Measurements from ENCODE around the gene FRY. TPM values are rescaled to one million over a fixed set of nuclear protein-coding genes. Genes with fewer than 3 reads are reported as not detected.

Gene FRY
- total RNA-seq, 2 experiments from 2014 or later, result 3.0 to 7.0 TPM

- peaks cover 32% of the 10 kb centered on the region for H3K4me1 ChIP-seq (ENCODE audit: insufficient read depth, low read length, poor library complexity, severe bottlenecking)
- H3K36me3 ChIP-seq (ENCODE audit: insufficient read depth, low read length), result no peaks in the 10 kb centered on the region
- peak overlapping the region; percentile 45 for H3K4me2 ChIP-seq (ENCODE audit: low read length)
- peak overlapping the region; percentile 95 for H2AFZ ChIP-seq (ENCODE audit: low read length)
- no peaks in the 10 kb centered on the region for H3K79me2 ChIP-seq (ENCODE audit: insufficient read depth, low read depth, low read length)
- POLR2A ChIA-PET, result interaction anchor here (0.6 to 1.9 kb wide), 8 partner anchors 9 to 606 kb away, joined by 3 to 16 read pairs (median 4); partner anchors contain the start of gene FRY
- no peaks in the 10 kb centered on the region for H4K20me1 ChIP-seq (ENCODE audit: insufficient read depth, low read length)
- no peaks in the 10 kb centered on the region for H3K9me3 ChIP-seq (ENCODE audit: low read length)
- peak; percentile 76 for DNase-seq (ENCODE audit: low spot score)
- H3K27ac ChIP-seq (ENCODE audit: low read depth, low read length, poor library complexity, severe bottlenecking), result peak overlapping the region; percentile 61
- CTCF ChIA-PET (ENCODE audit: unreplicated experiment), result interaction anchor here (0.7 kb wide), 1 partner anchor 12 kb away, joined by 3 read pairs; no protein-coding TSS in a partner anchor
- no peak for TF ChIP-seq CTCF (conservative IDR thresholded peaks at IDR 0.05; ENCODE audit: low read length)
- no peak for TF ChIP-seq EZH2phosphoT487 (IDR thresholded peaks at IDR 0.05; ENCODE audit: borderline replicate concordance, low read depth, low read length)
- BruUV-seq (replicated peaks), result TSS peak; percentile 90
- intact Hi-C loops (cut with micrococcal nuclease; ENCODE audit: unreplicated experiment), result loop anchor here (10.0 kb wide), 1 partner anchor 379 kb away; the partner anchor contains the start of gene N4BP2L1
- no peaks in the 10 kb centered on the region for H3K9me2 ChIP-seq (ENCODE audit: insufficient read depth, low read length)
- peak overlapping the region; percentile 21 for H3K4me3 ChIP-seq (ENCODE audit: low read depth, low read length, poor library complexity, severe bottlenecking)
Measured at GRCh38 chr13:32045982-32046785, 14.6 kb downstream of the FRY start.

GRCh38 chr13:32047088-32047487, 15.5 kb downstream of the FRY start:
- Histone ChIP-seq H3K27ac (ENCODE audit: low read depth, low read length, poor library complexity, severe bottlenecking) (peak overlapping the region; percentile 61), H3K79me2 (ENCODE audit: insufficient read depth, low read depth, low read length) (no peaks in the 10 kb centered on the region), H3K4me2 (ENCODE audit: low read length) (no peak overlapping the region), H3K9me2 (ENCODE audit: insufficient read depth, low read length) (no peaks in the 10 kb centered on the region), H3K4me1 (ENCODE audit: insufficient read depth, low read length, poor library complexity, severe bottlenecking) (peaks cover 32% of the 10 kb centered on the region), H3K9me3 (ENCODE audit: low read length) (no peaks in the 10 kb centered on the region), H3K4me3 (ENCODE audit: low read depth, low read length, poor library complexity, severe bottlenecking) (no peak overlapping the region), H2AFZ (ENCODE audit: low read length) (peak overlapping the region; percentile 95), H3K36me3 (ENCODE audit: insufficient read depth, low read length) (no peaks in the 10 kb centered on the region), H4K20me1 (ENCODE audit: insufficient read depth, low read length) (no peaks in the 10 kb centered on the region)
- POLR2A ChIA-PET, result interaction anchor here (0.6 to 1.9 kb wide), 8 partner anchors 9 to 536 kb away, joined by 3 to 8 read pairs (median 4); no protein-coding TSS in a partner anchor
- intact Hi-C loops (cut with micrococcal nuclease; ENCODE audit: unreplicated experiment), result loop anchor here (10.0 kb wide), 1 partner anchor 378 kb away; the partner anchor contains the start of gene N4BP2L1
- CTCF ChIA-PET (ENCODE audit: unreplicated experiment), result no interaction called here
- TF ChIP-seq EZH2phosphoT487 (IDR thresholded peaks at IDR 0.05; ENCODE audit: borderline replicate concordance, low read depth, low read length), result no peak
- no peak for TF ChIP-seq CTCF (conservative IDR thresholded peaks at IDR 0.05; ENCODE audit: low read length)
- DNase-seq (ENCODE audit: low spot score), result no peak
- BruUV-seq (replicated peaks), result no TSS peak
